Measurements from ENCODE around the gene ANK2.
A peak's percentile ranks its signal among the peaks of the same experiment; 100 is the strongest.

The ANK2 gene

GRCh38 chr4:113042502-113042901 is 7.0 kb upstream of the ANK2 start:
- H3K9me3 ChIP-seq (ENCODE audit: insufficient read depth, low read depth, low read length) = no peaks in the 10 kb centered on the region
- H3K4me1 ChIP-seq (ENCODE audit: insufficient read depth, low read length, poor library complexity, severe bottlenecking) = no peaks in the 10 kb centered on the region
- no peak overlapping the region for H3K4me2 ChIP-seq (ENCODE audit: low read depth, low read length, poor library complexity, severe bottlenecking)
- H3K9ac ChIP-seq (ENCODE audit: low read depth, low read length, poor library complexity, severe bottlenecking) = no peak overlapping the region
- H3F3A ChIP-seq (ENCODE audit: low read depth) = no peaks in the 10 kb centered on the region
- no peaks in the 10 kb centered on the region for H4K20me1 ChIP-seq (ENCODE audit: insufficient read depth, low read length, poor library complexity, severe bottlenecking)
- H3K36me3 ChIP-seq (ENCODE audit: insufficient read depth, low read length) = no peaks in the 10 kb centered on the region
- no peak overlapping the region for H3K4me3 ChIP-seq (ENCODE audit: low read length, poor library complexity, severe bottlenecking)
- H3K27me3 ChIP-seq (ENCODE audit: insufficient read depth, low read length, poor library complexity, severe bottlenecking) = no peaks in the 10 kb centered on the region
- TF ChIP-seq CTCF (conservative IDR thresholded peaks at IDR 0.05; ENCODE audit: low read length) = peak; percentile 37
- TF ChIP-seq EZH2phosphoT487 (IDR thresholded peaks at IDR 0.05; ENCODE audit: borderline replicate concordance) = no peak
- no peaks in the 10 kb centered on the region for H3K79me2 ChIP-seq (ENCODE audit: insufficient read depth, low read length)
- H3K9me2 ChIP-seq (replicated peaks; ENCODE audit: low read depth, low read length) = no peaks in the 10 kb centered on the region
- no peak overlapping the region for H2AFZ ChIP-seq (ENCODE audit: low read length)

- Histone ChIP-seq H3K36me3 (ENCODE audit: insufficient read depth, low read length) (no peaks in the 10 kb centered on the region), H3F3A (ENCODE audit: low read depth) (no peaks in the 10 kb centered on the region), H3K4me3 (ENCODE audit: low read length, poor library complexity, severe bottlenecking) (no peak overlapping the region), H3K9me3 (ENCODE audit: insufficient read depth, low read depth, low read length) (no peaks in the 10 kb centered on the region), H2AFZ (ENCODE audit: low read length) (no peak overlapping the region), H3K27me3 (ENCODE audit: insufficient read depth, low read length, poor library complexity, severe bottlenecking) (no peaks in the 10 kb centered on the region), H3K9me2 (replicated peaks; ENCODE audit: low read depth, low read length) (no peaks in the 10 kb centered on the region), H3K4me2 (ENCODE audit: low read depth, low read length, poor library complexity, severe bottlenecking) (no peak overlapping the region), H4K20me1 (ENCODE audit: insufficient read depth, low read length, poor library complexity, severe bottlenecking) (no peaks in the 10 kb centered on the region), H3K4me1 (ENCODE audit: insufficient read depth, low read length, poor library complexity, severe bottlenecking) (no peaks in the 10 kb centered on the region), H3K9ac (ENCODE audit: low read depth, low read length, poor library complexity, severe bottlenecking) (no peak overlapping the region), H3K79me2 (ENCODE audit: insufficient read depth, low read length) (no peaks in the 10 kb centered on the region)
- TF ChIP-seq CTCF (conservative IDR thresholded peaks at IDR 0.05; ENCODE audit: low read length) (no peak), EZH2phosphoT487 (IDR thresholded peaks at IDR 0.05; ENCODE audit: borderline replicate concordance) (no peak)
These were observed 5.9 kb upstream of the ANK2 start for GRCh38 chr4:113043591-113043990.

GRCh38 chr4:113050371-113050755 is 910 bp downstream of the ANK2 start:
- Histone ChIP-seq H3K4me2 (ENCODE audit: low read depth, low read length, poor library complexity, severe bottlenecking) (peak overlapping the region; percentile 42), H3K27me3 (ENCODE audit: insufficient read depth, low read length, poor library complexity, severe bottlenecking) (no peaks in the 10 kb centered on the region), H2AFZ (ENCODE audit: low read length) (peak overlapping the region; percentile 58), H3K9ac (ENCODE audit: low read depth, low read length, poor library complexity, severe bottlenecking) (no peak overlapping the region), H3K4me3 (ENCODE audit: low read length, poor library complexity, severe bottlenecking) (peak overlapping the region; percentile 47), H3K9me3 (ENCODE audit: insufficient read depth, low read depth, low read length) (no peaks in the 10 kb centered on the region), H3K4me1 (ENCODE audit: insufficient read depth, low read length, poor library complexity, severe bottlenecking) (peaks cover 26% of the 10 kb centered on the region), H4K20me1 (ENCODE audit: insufficient read depth, low read length, poor library complexity, severe bottlenecking) (no peaks in the 10 kb centered on the region), H3K36me3 (ENCODE audit: insufficient read depth, low read length) (no peaks in the 10 kb centered on the region), H3K9me2 (replicated peaks; ENCODE audit: low read depth, low read length) (no peaks in the 10 kb centered on the region), H3F3A (ENCODE audit: low read depth) (no peaks in the 10 kb centered on the region), H3K79me2 (ENCODE audit: insufficient read depth, low read length) (no peaks in the 10 kb centered on the region)
- no peak for TF ChIP-seq CTCF (conservative IDR thresholded peaks at IDR 0.05; ENCODE audit: low read length)
- no peak for TF ChIP-seq EZH2phosphoT487 (IDR thresholded peaks at IDR 0.05; ENCODE audit: borderline replicate concordance)

Data from Loucy (cell line).